ENCODE results near the gene SPSB1.

- no peak for TF ChIP-seq CTCF (IDR thresholded peaks at IDR 0.05)
- no peak for TF ChIP-seq POLR2A (IDR thresholded peaks at IDR 0.05)
These were observed 24.4 kb downstream of the SPSB1 start for GRCh38 chr1:9317072-9317471.

Measured in uterus (tissue), 2 donors.